SJSA1 (cell line): ENCODE data around the gene UTP11. TPM values are rescaled to one million over a fixed set of nuclear protein-coding genes. Genes with fewer than 3 reads are reported as not detected.

Experiments
- DNase-seq, 2 experiments: peaks; one replicate each; pipeline ENCODE4 v3.0.0-alpha.2; 2015 to 2020; ENCODE audit warnings: low spot score in 2 of 2, low read depth in 1 of 2
- H3K27ac ChIP-seq: fragments of 250-450 bp; sonication (Bioruptor Pico); 2 replicates; pipeline ENCODE4 v1.5.1; 2020; ENCODE audit warnings: mild to moderate bottlenecking, moderate library complexity
- H3K27me3 ChIP-seq: fragments of 250-450 bp; sonication (Bioruptor Pico); replicated peaks from 2 replicates; pipeline ENCODE4 v1.5.1; 2020; ENCODE audit warnings: mild to moderate bottlenecking, moderate library complexity
- H3K36me3 ChIP-seq: fragments of 250-450 bp; sonication (Bioruptor Pico); 2 replicates; pipeline ENCODE4 v1.5.1; 2020; ENCODE audit warnings: mild to moderate bottlenecking
- H3K4me1 ChIP-seq: fragments of 250-450 bp; sonication (Bioruptor Pico); replicated peaks from 2 replicates; pipeline ENCODE4 v1.6.1; 2021; ENCODE audit warnings: mild to moderate bottlenecking
- H3K4me3 ChIP-seq: fragments of 250-450 bp; sonication (Bioruptor Pico); 2 replicates; pipeline ENCODE4 v1.5.1; 2020; ENCODE audit warnings: mild to moderate bottlenecking
- H3K9me3 ChIP-seq: fragments of 250-450 bp; sonication (Bioruptor Pico); replicated peaks from 2 replicates; pipeline ENCODE4 v1.5.1; 2020; ENCODE audit warnings: mild to moderate bottlenecking
- total RNA-seq: library from RNA; depleted of rRNA; stranded (reverse); fragments of >200 nt; shearing (Covaris generic); gene quantifications from 2 replicates; pipeline ENCODE4 v1.2.3, GENCODE V29; 2014; rRNA removed

UTP11 gene
- total RNA-seq, 1 experiment from 2014 or later = 124 TPM

GRCh38 chr1:38073534-38074301, 61.2 kb downstream of the UTP11 start:
- Histone ChIP-seq H3K9me3 (no peaks in the 10 kb centered on the region), H3K27ac (no peak overlapping the region), H3K4me1 (no peaks in the 10 kb centered on the region), H3K4me3 (no peak overlapping the region), H3K27me3 (no peaks in the 10 kb centered on the region), H3K36me3 (no peaks in the 10 kb centered on the region)
- DNase-seq = no peak

- Histone ChIP-seq H3K36me3 (no peaks in the 10 kb centered on the region), H3K27ac (no peak overlapping the region), H3K27me3 (no peaks in the 10 kb centered on the region), H3K4me3 (no peak overlapping the region), H3K4me1 (no peaks in the 10 kb centered on the region), H3K9me3 (no peaks in the 10 kb centered on the region)
- no peak for DNase-seq
Measured at GRCh38 chr1:38074302-38074677, 61.8 kb downstream of the UTP11 start.

Other genes starting within 250 kb of the UTP11 start
- not detected in 2 replicates for gene EPHA10, start 247.6 kb upstream of the UTP11 start, total RNA-seq
- 0.95 TPM in 1 of 2 replicates, not detected in the other for gene MANEAL, start 218.9 kb upstream of the UTP11 start, total RNA-seq
- gene C1orf122, start 204.9 kb upstream of the UTP11 start, total RNA-seq = 66.0 and 89.3 TPM in 2 replicates
- gene YRDC, start 204.5 kb upstream of the UTP11 start, total RNA-seq = 32.0 and 59.7 TPM in 2 replicates
- 1.7 and 2.6 TPM in 2 replicates for gene MTF1, start 153.1 kb upstream of the UTP11 start, total RNA-seq
- 10.9 and 18.7 TPM in 2 replicates for gene INPP5B, start 65.7 kb upstream of the UTP11 start, total RNA-seq
- 160 and 229 TPM in 2 replicates for gene SF3A3, start 22.7 kb upstream of the UTP11 start, total RNA-seq
- 26.3 and 42.0 TPM in 2 replicates for gene FHL3, start 7.2 kb upstream of the UTP11 start, total RNA-seq
- gene POU3F1, start 34.1 kb downstream of the UTP11 start, total RNA-seq = 0.26 TPM in 1 of 2 replicates, not detected in the other